Kidney epithelial cell (primary cell): ENCODE measurements around the gene ZNF777. TPM values are rescaled to one million over a fixed set of nuclear protein-coding genes. Genes with fewer than 3 reads are reported as not detected.

Experiments used
- DNase-seq: peaks from one replicate; pipeline ENCODE4 v3.0.0-alpha.2; 2010; ENCODE audit warnings: low read depth
- H3K27me3 ChIP-seq: 2 replicates; pipeline ENCODE4 v1.6.0; 2011; ENCODE audit warnings: low read length; ENCODE audit not compliant: control insufficient read depth, insufficient read depth
- H3K36me3 ChIP-seq: 2 replicates; pipeline ENCODE4 v1.5.1; 2011; ENCODE audit warnings: low read length; ENCODE audit not compliant: control insufficient read depth, insufficient read depth
- H3K4me3 ChIP-seq: 2 replicates; pipeline ENCODE4 v1.5.1; 2011; ENCODE audit warnings: low read depth, mild to moderate bottlenecking, control low read depth, low read length
- CTCF ChIP-seq: IDR thresholded peaks from 2 replicates; pipeline ENCODE4 v1.5.1; 2011; ENCODE audit warnings: mild to moderate bottlenecking, moderate library complexity, low read length, control low read depth, inconsistent platforms; ENCODE audit not compliant: insufficient read depth, poor library complexity, severe bottlenecking
- total RNA-seq: library from RNA; depleted of rRNA; stranded (reverse); fragments of >200 nt; gene quantifications from 2 replicates; pipeline ENCODE4 v1.2.3, GENCODE V29; 2015

Gene ZNF777
- total RNA-seq, 1 donor from 2014 or later = 14.4 TPM

- H3K36me3 ChIP-seq = no peaks in the 10 kb centered on the region
- no peak for DNase-seq
- TF ChIP-seq CTCF = no peak
Observed at GRCh38 chr7:149443523-149443922, 17.3 kb downstream of the ZNF777 start.

GRCh38 chr7:149442924-149443323 is 17.9 kb downstream of the ZNF777 start:
- Histone ChIP-seq H3K36me3 (no peaks in the 10 kb centered on the region), H3K4me3 (no peak overlapping the region), H3K27me3 (no peaks in the 10 kb centered on the region)
- TF ChIP-seq CTCF = no peak
- no peak for DNase-seq

More at GRCh38 chr7:149443523-149443922, 17.3 kb downstream of the ZNF777 start:
- no peaks in the 10 kb centered on the region for H3K27me3 ChIP-seq
- no peak overlapping the region for H3K4me3 ChIP-seq

GRCh38 chr7:149440222-149440621 is 20.6 kb downstream of the ZNF777 start:
- H3K36me3 ChIP-seq = peaks cover 2% of the 10 kb centered on the region
- no peak for DNase-seq
- H3K4me3 ChIP-seq = no peak overlapping the region

GRCh38 chr7:149436358-149436757 is 24.5 kb downstream of the ZNF777 start:
- no peak for TF ChIP-seq CTCF
- no peak for DNase-seq
- no peak overlapping the region for H3K4me3 ChIP-seq
- H3K36me3 ChIP-seq = peaks cover 2% of the 10 kb centered on the region
- H3K27me3 ChIP-seq = no peaks in the 10 kb centered on the region

More at GRCh38 chr7:149440222-149440621, 20.6 kb downstream of the ZNF777 start:
- TF ChIP-seq CTCF = no peak
- no peaks in the 10 kb centered on the region for H3K27me3 ChIP-seq

GRCh38 chr7:149433124-149433523 is 27.7 kb downstream of the ZNF777 start:
- H3K27me3 ChIP-seq = no peaks in the 10 kb centered on the region

More at GRCh38 chr7:149433124-149433523, 27.7 kb downstream of the ZNF777 start:
- DNase-seq = no peak
- Histone ChIP-seq H3K4me3 (no peak overlapping the region), H3K36me3 (peaks cover 2% of the 10 kb centered on the region)
- TF ChIP-seq CTCF = no peak
